GM12872 (cell line): ENCODE measurements around the gene SPPL3.

ENCODE experiments used
- CTCF ChIP-seq: IDR thresholded peaks from 3 replicates; pipeline ENCODE4 v1.5.1; 2011; ENCODE audit warnings: low read depth, mild to moderate bottlenecking, low read length, moderate library complexity; ENCODE audit not compliant: insufficient read depth

Gene SPPL3

DNA sequence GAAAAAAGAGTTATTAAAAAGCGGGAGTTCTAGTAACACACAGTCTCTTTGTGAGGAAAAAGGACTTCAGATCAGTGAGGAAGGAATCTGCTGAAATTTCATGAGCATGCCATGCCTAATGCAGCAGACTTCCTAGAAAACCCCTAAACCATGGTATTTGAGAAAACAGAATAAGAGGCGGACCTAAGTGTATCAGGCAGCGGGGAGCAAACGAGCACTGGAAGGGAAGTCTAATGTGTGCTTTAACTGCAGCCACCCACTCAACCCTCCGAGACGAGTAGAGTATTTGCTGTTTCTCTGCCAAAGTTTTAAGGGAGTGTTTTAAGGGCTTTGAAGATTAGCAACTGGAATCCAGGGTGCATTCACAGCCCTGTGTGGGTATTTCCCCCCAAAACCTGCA is 142.1 kb downstream of the SPPL3 start:
- no peak for TF ChIP-seq CTCF

GRCh38 chr12:120761519-120761934 is 142.6 kb downstream of the SPPL3 start:
- no peak for TF ChIP-seq CTCF

- TF ChIP-seq CTCF = no peak
These were observed 143.6 kb downstream of the SPPL3 start for GRCh38 chr12:120760349-120761254.

DNA sequence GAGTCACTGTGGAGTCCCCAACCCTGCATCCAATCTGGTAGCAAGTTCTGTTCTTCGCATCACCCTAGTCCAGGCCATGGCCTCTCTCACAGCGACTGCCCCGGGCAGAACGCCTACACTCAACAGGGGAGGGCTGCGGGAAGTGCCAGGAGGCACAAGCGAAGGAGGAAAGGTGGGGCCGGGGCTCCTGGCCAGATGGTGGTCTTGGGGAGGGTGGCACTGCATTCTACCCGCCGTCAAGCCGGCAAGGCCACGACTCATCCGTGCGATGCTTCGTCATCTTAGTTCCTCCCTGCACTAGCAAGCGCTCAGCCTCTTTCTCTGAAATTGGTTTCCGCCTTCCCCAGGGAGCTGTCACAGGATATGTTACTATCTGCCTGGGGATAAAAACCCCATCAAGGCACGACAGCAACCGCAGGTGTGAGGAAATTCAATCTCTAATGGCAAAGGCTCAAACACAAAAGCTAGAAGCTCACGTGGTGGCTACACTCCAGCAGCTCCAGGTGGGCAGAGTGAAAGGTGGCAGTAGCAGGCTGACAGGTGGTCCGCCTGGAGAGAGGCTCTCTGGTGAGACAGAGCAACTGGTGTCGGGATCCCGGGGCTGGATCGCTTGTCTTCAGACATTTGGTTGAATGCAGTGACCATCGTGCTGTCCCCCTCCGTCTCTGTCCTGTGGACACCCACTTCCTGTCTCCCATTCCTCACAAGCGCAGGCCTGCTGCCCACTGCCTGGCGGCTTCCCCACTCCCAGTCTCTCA is 144.4 kb downstream of the SPPL3 start:
- no peak for TF ChIP-seq CTCF

GRCh38 chr12:120758798-120759590 is 145.2 kb downstream of the SPPL3 start:
- no peak for TF ChIP-seq CTCF

DNA sequence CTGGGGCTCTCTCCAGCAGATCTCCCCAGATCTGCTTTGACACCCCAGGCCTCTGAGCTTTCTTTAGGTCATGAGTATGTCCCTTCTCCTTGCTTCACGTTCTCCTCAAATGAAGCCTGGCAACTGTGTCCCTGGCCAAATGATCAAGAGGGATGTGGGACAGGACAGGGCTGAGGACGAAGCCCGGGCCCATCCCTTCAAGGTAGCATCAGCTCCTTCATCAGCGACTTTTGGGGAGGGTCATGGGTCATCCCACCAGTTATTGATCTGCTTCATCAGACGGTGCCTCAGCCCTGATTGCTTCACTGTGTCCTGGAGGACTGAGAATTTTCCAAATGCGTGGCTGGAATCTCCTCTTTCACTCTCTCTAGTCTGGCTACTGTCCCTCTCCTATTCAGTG is 146.2 kb downstream of the SPPL3 start:
- no peak for TF ChIP-seq CTCF
